ENCODE results near the gene ZNF366.

The ZNF366 gene

GRCh38 chr5:72518001-72518683 lies 10.9 kb upstream of the ZNF366 start:
- no peak for DNase-seq (ENCODE audit: low read depth)

- no peak for DNase-seq (ENCODE audit: low read depth)
Observed at GRCh38 chr5:72516916-72517315, 9.7 kb upstream of the ZNF366 start.

- DNase-seq (ENCODE audit: low read depth) = no peak
Observed at GRCh38 chr5:72515211-72515610, 8.0 kb upstream of the ZNF366 start.

GRCh38 chr5:72512593-72512860 lies 5.3 kb upstream of the ZNF366 start:
- no peak for DNase-seq (ENCODE audit: low read depth)

- no peak for DNase-seq (ENCODE audit: low read depth)
Observed at GRCh38 chr5:72511774-72512592, 4.8 kb upstream of the ZNF366 start.

GRCh38 chr5:72511366-72511765 lies 4.2 kb upstream of the ZNF366 start:
- no peak for DNase-seq (ENCODE audit: low read depth)

- no peak for DNase-seq (ENCODE audit: low read depth)
Observed at GRCh38 chr5:72510610-72511181, 3.5 kb upstream of the ZNF366 start.

- no peak for DNase-seq (ENCODE audit: low read depth)
Observed at GRCh38 chr5:72509401-72509800, 2.2 kb upstream of the ZNF366 start.

- no peak for DNase-seq (ENCODE audit: low read depth)
Observed at GRCh38 chr5:72508241-72509170, 1.3 kb upstream of the ZNF366 start.

GRCh38 chr5:72507907-72508238 lies 663 bp upstream of the ZNF366 start:
- no peak for DNase-seq (ENCODE audit: low read depth)

GRCh38 chr5:72506158-72506549 lies 1.1 kb downstream of the ZNF366 start:
- DNase-seq (ENCODE audit: low read depth) = no peak

GRCh38 chr5:72505539-72506157 lies 1.6 kb downstream of the ZNF366 start:
- DNase-seq (ENCODE audit: low read depth) = no peak

GRCh38 chr5:72505016-72505415 lies 2.2 kb downstream of the ZNF366 start:
- no peak for DNase-seq (ENCODE audit: low read depth)

GRCh38 chr5:72503888-72504491 lies 3.2 kb downstream of the ZNF366 start:
- no peak for DNase-seq (ENCODE audit: low read depth)

- DNase-seq (ENCODE audit: low read depth) = no peak
Observed at GRCh38 chr5:72501488-72501887, 5.7 kb downstream of the ZNF366 start.

- no peak for DNase-seq (ENCODE audit: low read depth)
Observed at GRCh38 chr5:72499730-72500129, 7.5 kb downstream of the ZNF366 start.

- no peak for DNase-seq (ENCODE audit: low read depth)
Observed at GRCh38 chr5:72499090-72499489, 8.1 kb downstream of the ZNF366 start.

- no peak for DNase-seq (ENCODE audit: low read depth)
Observed at GRCh38 chr5:72498284-72498683, 8.9 kb downstream of the ZNF366 start.

- no peak for DNase-seq (ENCODE audit: low read depth)
Observed at GRCh38 chr5:72497823-72498222, 9.4 kb downstream of the ZNF366 start.

GRCh38 chr5:72495410-72495809 lies 11.8 kb downstream of the ZNF366 start:
- DNase-seq (ENCODE audit: low read depth) = no peak

- no peak for DNase-seq (ENCODE audit: low read depth)
Observed at GRCh38 chr5:72494623-72495124, 12.5 kb downstream of the ZNF366 start.

Data from activated gamma-delta T cell treated with anti-CD3 and anti-CD28 coated beads, Interleukin-2, amount 50 U/mL, for 16 hours (primary cell).